ENCODE results near the gene CDK1.
A peak's percentile ranks its signal among the peaks of the same experiment; 100 is the strongest.

CDK1 gene

GRCh38 chr10:60742512-60742911, 35.8 kb upstream of the CDK1 start:
- no peak overlapping the region for H3K9ac ChIP-seq (ENCODE audit: low read depth, low read length)
- no peaks in the 10 kb centered on the region for H3K9me3 ChIP-seq (ENCODE audit: insufficient read depth, low read depth, low read length)
- H3K27me3 ChIP-seq (ENCODE audit: insufficient read depth, low read length), result no peaks in the 10 kb centered on the region
- no peak overlapping the region for H3K4me3 ChIP-seq (ENCODE audit: low read length)
- peak overlapping the region; percentile 28; the same call in 1 of the 2 replicates for H3K27ac ChIP-seq (ENCODE audit: low read depth, low read length)
- H3K36me3 ChIP-seq (ENCODE audit: insufficient read depth, low read length), result no peaks in the 10 kb centered on the region
- WGBS, result 79% methylated on average over 3 of the region's 3 CpGs
- peaks cover 14% of the 10 kb centered on the region; the same call in 1 of the 2 replicates for H3K4me1 ChIP-seq (ENCODE audit: insufficient read depth, low read length)

GRCh38 chr10:60747817-60748469, 30.3 kb upstream of the CDK1 start:
- Histone ChIP-seq H3K4me1 (ENCODE audit: insufficient read depth, low read length) (0 out of 2 replicates have a peak, but pooled peaks cover 3% of the 10 kb centered on the region), H3K27me3 (ENCODE audit: insufficient read depth, low read length) (no peaks in the 10 kb centered on the region), H3K36me3 (ENCODE audit: insufficient read depth, low read length) (no peaks in the 10 kb centered on the region), H3K9ac (ENCODE audit: low read depth, low read length) (no peak overlapping the region), H3K27ac (ENCODE audit: low read depth, low read length) (no peak overlapping the region), H3K4me3 (ENCODE audit: low read length) (no peak overlapping the region), H3K9me3 (ENCODE audit: insufficient read depth, low read depth, low read length) (no peaks in the 10 kb centered on the region)
- 89% methylated on average over 2 of the region's 2 CpGs for WGBS

GRCh38 chr10:60753152-60753551, 25.1 kb upstream of the CDK1 start:
- no peaks in the 10 kb centered on the region for H3K36me3 ChIP-seq (ENCODE audit: insufficient read depth, low read length)
- WGBS, result 95% methylated on average over 1 of the region's 1 CpG
- no peak overlapping the region for H3K4me3 ChIP-seq (ENCODE audit: low read length)
- no peak overlapping the region for H3K27ac ChIP-seq (ENCODE audit: low read depth, low read length)
- no peaks in the 10 kb centered on the region for H3K27me3 ChIP-seq (ENCODE audit: insufficient read depth, low read length)
- H3K9me3 ChIP-seq (ENCODE audit: insufficient read depth, low read depth, low read length), result no peaks in the 10 kb centered on the region
- H3K4me1 ChIP-seq (ENCODE audit: insufficient read depth, low read length), result peaks cover 8% of the 10 kb centered on the region; the same call in 1 of the 2 replicates
- H3K9ac ChIP-seq (ENCODE audit: low read depth, low read length), result no peak overlapping the region

- Histone ChIP-seq H3K9me3 (ENCODE audit: insufficient read depth, low read depth, low read length) (no peaks in the 10 kb centered on the region), H3K4me3 (ENCODE audit: low read length) (no peak overlapping the region), H3K27ac (ENCODE audit: low read depth, low read length) (no peak overlapping the region), H3K27me3 (ENCODE audit: insufficient read depth, low read length) (no peaks in the 10 kb centered on the region), H3K36me3 (ENCODE audit: insufficient read depth, low read length) (no peaks in the 10 kb centered on the region), H3K4me1 (ENCODE audit: insufficient read depth, low read length) (peaks cover 8% of the 10 kb centered on the region), H3K9ac (ENCODE audit: low read depth, low read length) (no peak overlapping the region)
- 98% methylated on average over 4 of the region's 5 CpGs for WGBS
Measured at GRCh38 chr10:60753817-60754216, 24.5 kb upstream of the CDK1 start.

GRCh38 chr10:60757420-60757895, 20.8 kb upstream of the CDK1 start:
- no peak overlapping the region for H3K4me3 ChIP-seq (ENCODE audit: low read length)
- no peaks in the 10 kb centered on the region for H3K36me3 ChIP-seq (ENCODE audit: insufficient read depth, low read length)
- peaks cover 18% of the 10 kb centered on the region for H3K4me1 ChIP-seq (ENCODE audit: insufficient read depth, low read length)
- no peak overlapping the region for H3K27ac ChIP-seq (ENCODE audit: low read depth, low read length)
- H3K27me3 ChIP-seq (ENCODE audit: insufficient read depth, low read length), result no peaks in the 10 kb centered on the region
- 21% methylated on average over 3 of the region's 3 CpGs for WGBS
- no peaks in the 10 kb centered on the region for H3K9me3 ChIP-seq (ENCODE audit: insufficient read depth, low read depth, low read length)
- H3K9ac ChIP-seq (ENCODE audit: low read depth, low read length), result no peak overlapping the region

GRCh38 chr10:60759181-60759580, 19.1 kb upstream of the CDK1 start:
- H3K4me1 ChIP-seq (ENCODE audit: insufficient read depth, low read length), result peaks cover 26% of the 10 kb centered on the region
- no peak overlapping the region for H3K4me3 ChIP-seq (ENCODE audit: low read length)
- 82% methylated on average over 6 of the region's 6 CpGs for WGBS

DNA sequence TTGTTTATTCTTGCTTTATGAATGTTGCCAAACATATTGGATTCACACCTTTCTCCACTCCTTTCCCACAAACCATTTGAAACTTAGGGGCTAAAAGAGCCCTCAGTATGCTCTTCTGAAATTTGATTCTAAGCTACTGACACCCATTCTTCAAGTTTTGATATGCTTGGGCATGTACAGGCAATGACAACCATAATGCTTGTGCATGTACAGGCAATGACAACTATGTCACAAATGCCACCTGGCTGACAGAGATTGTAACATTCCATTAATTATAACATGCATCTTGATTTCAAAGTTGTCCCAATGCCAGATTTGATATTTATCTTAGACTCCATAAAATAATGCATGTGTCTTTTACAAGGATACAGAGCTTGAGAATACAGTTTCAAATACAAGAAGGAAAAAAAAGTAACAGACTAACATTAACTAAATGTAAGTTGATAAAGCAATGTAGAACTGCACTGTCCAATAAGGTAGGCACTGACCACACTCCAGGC, 17.5 kb upstream of the CDK1 start:
- H3K36me3 ChIP-seq (ENCODE audit: insufficient read depth, low read length), result no peaks in the 10 kb centered on the region
- no peak overlapping the region for H3K27ac ChIP-seq (ENCODE audit: low read depth, low read length)
- no peaks in the 10 kb centered on the region for H3K27me3 ChIP-seq (ENCODE audit: insufficient read depth, low read length)
- H3K9me3 ChIP-seq (ENCODE audit: insufficient read depth, low read depth, low read length), result no peaks in the 10 kb centered on the region
- H3K4me3 ChIP-seq (ENCODE audit: low read length), result no peak overlapping the region
- H3K4me1 ChIP-seq (ENCODE audit: insufficient read depth, low read length), result peaks cover 26% of the 10 kb centered on the region
- no peak overlapping the region for H3K9ac ChIP-seq (ENCODE audit: low read depth, low read length)

More at GRCh38 chr10:60759181-60759580, 19.1 kb upstream of the CDK1 start:
- Histone ChIP-seq H3K27ac (ENCODE audit: low read depth, low read length) (no peak overlapping the region), H3K27me3 (ENCODE audit: insufficient read depth, low read length) (no peaks in the 10 kb centered on the region), H3K36me3 (ENCODE audit: insufficient read depth, low read length) (no peaks in the 10 kb centered on the region), H3K9ac (ENCODE audit: low read depth, low read length) (no peak overlapping the region), H3K9me3 (ENCODE audit: insufficient read depth, low read depth, low read length) (no peaks in the 10 kb centered on the region)

DNA sequence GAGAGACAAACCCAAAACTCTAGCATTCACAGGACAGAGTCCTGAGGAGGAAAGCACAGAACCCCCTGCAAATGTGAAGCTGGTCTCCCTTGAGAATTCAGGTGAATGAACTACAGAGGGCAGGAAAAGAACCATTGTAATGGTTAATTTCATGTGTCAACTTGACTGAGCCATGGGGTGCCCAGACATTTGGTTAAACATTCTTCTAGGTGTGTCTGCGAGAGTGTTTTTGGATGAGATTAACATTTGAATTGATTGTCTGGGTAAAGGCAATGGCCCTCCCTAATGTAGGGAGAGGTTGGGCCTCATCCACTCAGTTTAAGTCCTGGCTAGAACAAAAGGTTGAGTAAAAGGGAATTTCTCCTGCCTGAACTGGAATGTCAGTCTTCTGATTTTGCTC, 15.7 kb upstream of the CDK1 start:
- no peaks in the 10 kb centered on the region for H3K27me3 ChIP-seq (ENCODE audit: insufficient read depth, low read length)
- H3K9ac ChIP-seq (ENCODE audit: low read depth, low read length), result no peak overlapping the region
- H3K4me1 ChIP-seq (ENCODE audit: insufficient read depth, low read length), result peaks cover 21% of the 10 kb centered on the region
- H3K36me3 ChIP-seq (ENCODE audit: insufficient read depth, low read length), result no peaks in the 10 kb centered on the region
- peak overlapping the region; percentile 75 for H3K27ac ChIP-seq (ENCODE audit: low read depth, low read length)
- 24% methylated on average over 1 of the region's 1 CpG for WGBS
- H3K4me3 ChIP-seq (ENCODE audit: low read length), result no peak overlapping the region
- H3K9me3 ChIP-seq (ENCODE audit: insufficient read depth, low read depth, low read length), result no peaks in the 10 kb centered on the region

GRCh38 chr10:60767424-60767823, 10.9 kb upstream of the CDK1 start:
- WGBS, result 92% methylated on average over 6 of the region's 6 CpGs
- H3K4me1 ChIP-seq (ENCODE audit: insufficient read depth, low read length), result peaks cover 16% of the 10 kb centered on the region; the same call in 1 of the 2 replicates
- H3K27ac ChIP-seq (ENCODE audit: low read depth, low read length), result no peak overlapping the region
- no peaks in the 10 kb centered on the region for H3K27me3 ChIP-seq (ENCODE audit: insufficient read depth, low read length)
- no peaks in the 10 kb centered on the region for H3K9me3 ChIP-seq (ENCODE audit: insufficient read depth, low read depth, low read length)
- H3K9ac ChIP-seq (ENCODE audit: low read depth, low read length), result no peak overlapping the region
- H3K36me3 ChIP-seq (ENCODE audit: insufficient read depth, low read length), result no peaks in the 10 kb centered on the region
- H3K4me3 ChIP-seq (ENCODE audit: low read length), result no peak overlapping the region

DNA sequence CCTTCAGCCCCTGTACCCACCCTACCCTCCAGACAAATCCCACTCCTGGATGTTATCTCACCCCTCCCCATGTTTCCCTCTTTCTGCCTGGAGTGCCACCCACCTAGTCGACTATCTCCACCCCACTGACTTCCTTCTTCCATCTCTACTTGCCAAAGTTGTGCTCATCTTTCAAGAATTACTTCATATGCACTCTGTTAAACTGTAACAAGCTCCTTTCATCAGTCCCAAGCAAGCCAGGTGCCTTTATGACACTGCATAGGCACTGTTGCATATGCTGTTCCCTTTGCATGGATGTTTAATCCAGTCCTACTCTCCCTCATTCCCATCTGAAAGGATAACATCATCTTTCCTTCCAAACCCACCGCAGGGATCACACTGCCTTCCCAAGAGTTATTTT, 8.9 kb upstream of the CDK1 start:
- Histone ChIP-seq H3K9ac (ENCODE audit: low read depth, low read length) (no peak overlapping the region), H3K4me1 (ENCODE audit: insufficient read depth, low read length) (peaks cover 9% of the 10 kb centered on the region; the same call in 1 of the 2 replicates), H3K27ac (ENCODE audit: low read depth, low read length) (no peak overlapping the region), H3K27me3 (ENCODE audit: insufficient read depth, low read length) (no peaks in the 10 kb centered on the region), H3K36me3 (ENCODE audit: insufficient read depth, low read length) (no peaks in the 10 kb centered on the region), H3K9me3 (ENCODE audit: insufficient read depth, low read depth, low read length) (no peaks in the 10 kb centered on the region), H3K4me3 (ENCODE audit: low read length) (no peak overlapping the region)
- 53% methylated on average over 2 of the region's 2 CpGs for WGBS

DNA sequence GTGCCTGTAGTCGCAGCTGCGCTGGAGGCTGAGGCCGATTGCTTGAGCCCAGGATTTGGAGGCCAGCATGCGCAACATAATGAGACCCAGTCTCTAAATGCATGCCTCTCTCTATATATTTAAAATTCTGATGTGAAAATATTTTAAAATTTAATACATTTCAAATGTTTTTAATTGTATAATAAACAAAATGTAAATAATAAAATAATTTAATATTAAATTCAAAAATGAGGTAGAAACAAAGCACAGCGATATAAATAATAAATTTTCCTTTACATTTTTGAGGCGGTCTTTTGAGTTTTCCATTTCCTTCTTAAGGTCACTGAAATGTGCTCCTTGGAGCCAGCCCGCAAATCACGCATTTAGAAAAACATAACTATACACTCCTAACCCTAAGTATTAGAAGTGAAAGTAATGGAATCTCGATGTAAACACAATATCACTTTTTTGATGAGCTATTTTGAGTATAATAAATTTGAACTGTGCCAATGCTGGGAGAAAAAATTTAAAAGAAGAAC, 523 bp upstream of the CDK1 start:
- H3K27ac ChIP-seq (ENCODE audit: low read depth, low read length), result peak overlapping the region; percentile 10; the same call in 1 of the 2 replicates
- no peaks in the 10 kb centered on the region for H3K9me3 ChIP-seq (ENCODE audit: insufficient read depth, low read depth, low read length)
- peaks cover 31% of the 10 kb centered on the region for H3K36me3 ChIP-seq (ENCODE audit: insufficient read depth, low read length)
- peak overlapping the region; percentile 97 for H3K9ac ChIP-seq (ENCODE audit: low read depth, low read length)
- peak overlapping the region; percentile 96 for H3K4me3 ChIP-seq (ENCODE audit: low read length)
- 69% methylated on average over 7 of the region's 9 CpGs for WGBS
- H3K4me1 ChIP-seq (ENCODE audit: insufficient read depth, low read length), result peaks cover 27% of the 10 kb centered on the region
- H3K27me3 ChIP-seq (ENCODE audit: insufficient read depth, low read length), result no peaks in the 10 kb centered on the region

All from HUES64 (cell line).